ENCODE data around the gene PROB1. TPM values are rescaled to one million over a fixed set of nuclear protein-coding genes. Genes with fewer than 3 reads are reported as not detected.

Gene PROB1
- total and polyA plus RNA-seq, 2 experiments from 2014 or later = 0.55 to 1.6 TPM

GRCh38 chr5:139426203-139426885 lies 31.4 kb upstream of the PROB1 start:
- TF ChIP-seq EZH2phosphoT487 (IDR thresholded peaks at IDR 0.05; ENCODE audit: insufficient read depth, low read depth) = no peak
- TF ChIP-seq EZH2 (IDR thresholded peaks at IDR 0.05; ENCODE audit: insufficient read depth, poor library complexity, severe bottlenecking) = no peak
- in situ Hi-C loops (cut with MboI) = loop anchor here (10.0 kb wide), 1 partner anchor 88 kb away; no protein-coding TSS in a partner anchor

GRCh38 chr5:139425497-139425896 lies 30.6 kb upstream of the PROB1 start:
- H3K36me3 ChIP-seq (ENCODE audit: low read depth) = no peaks in the 10 kb centered on the region
- 0 out of 2 replicates have a peak, but pooled peaks cover 5% of the 10 kb centered on the region for H3F3A ChIP-seq (ENCODE audit: insufficient read depth)
- no peak overlapping the region for H3K9ac ChIP-seq
- no peak overlapping the region for H3K4me3 ChIP-seq
- H3K27ac ChIP-seq = no peak overlapping the region
- TF ChIP-seq EZH2 (IDR thresholded peaks at IDR 0.05; ENCODE audit: insufficient read depth, poor library complexity, severe bottlenecking) (no peak), EZH2phosphoT487 (IDR thresholded peaks at IDR 0.05; ENCODE audit: insufficient read depth, low read depth) (no peak)
- H3K9me2 ChIP-seq (ENCODE audit: insufficient read depth) = no peaks in the 10 kb centered on the region
- DNase-seq = no peak
- no peaks in the 10 kb centered on the region for H3K79me2 ChIP-seq (ENCODE audit: insufficient read depth)
- H3K4me1 ChIP-seq (ENCODE audit: insufficient read depth) = 0 out of 2 replicates have a peak, but pooled peaks cover 4% of the 10 kb centered on the region
- H3K27me3 ChIP-seq (replicated peaks; ENCODE audit: insufficient read depth) = no peaks in the 10 kb centered on the region
- no peaks in the 10 kb centered on the region for H4K20me1 ChIP-seq (ENCODE audit: insufficient read depth)
- H3K9me3 ChIP-seq (ENCODE audit: low read depth) = no peaks in the 10 kb centered on the region
- in situ Hi-C loops (cut with MboI) = loop anchor here (10.0 kb wide), 1 partner anchor 89 kb away; no protein-coding TSS in a partner anchor
- 93 to 98% methylated on average over 5 of the region's 5 CpGs for WGBS, 2 experiments (ENCODE audit: low coverage in 1 of 2, low lambda C conversion rate in 2 of 2, missing lambda C conversion rate in 2 of 2)
- no peak overlapping the region for H2AFZ ChIP-seq
- no peak overlapping the region for H3K4me2 ChIP-seq (ENCODE audit: unreplicated experiment)

More at GRCh38 chr5:139426203-139426885, 31.4 kb upstream of the PROB1 start:
- Histone ChIP-seq H3K79me2 (ENCODE audit: insufficient read depth) (no peaks in the 10 kb centered on the region), H3K27ac (peak overlapping the region; percentile 56), H3K9ac (no peak overlapping the region), H3K4me3 (no peak overlapping the region), H3K4me2 (ENCODE audit: unreplicated experiment) (no peak overlapping the region), H3K27me3 (replicated peaks; ENCODE audit: insufficient read depth) (no peaks in the 10 kb centered on the region), H3K9me2 (ENCODE audit: insufficient read depth) (no peaks in the 10 kb centered on the region), H3K36me3 (ENCODE audit: low read depth) (no peaks in the 10 kb centered on the region), H3K4me1 (ENCODE audit: insufficient read depth) (0 out of 2 replicates have a peak, but pooled peaks cover 4% of the 10 kb centered on the region), H4K20me1 (ENCODE audit: insufficient read depth) (no peaks in the 10 kb centered on the region), H3F3A (ENCODE audit: insufficient read depth) (0 out of 2 replicates have a peak, but pooled peaks cover 5% of the 10 kb centered on the region), H3K9me3 (ENCODE audit: low read depth) (no peaks in the 10 kb centered on the region), H2AFZ (no peak overlapping the region)
- DNase-seq = peak; percentile 53
- WGBS, 2 experiments (ENCODE audit: low coverage in 1 of 2, low lambda C conversion rate in 2 of 2, missing lambda C conversion rate in 2 of 2) = 74 to 83% methylated on average over 8 of the region's 8 CpGs

- no peaks in the 10 kb centered on the region for H3K9me3 ChIP-seq (ENCODE audit: low read depth)
- H3K4me2 ChIP-seq (ENCODE audit: unreplicated experiment) = no peak overlapping the region
- in situ Hi-C loops (cut with MboI) = loop anchor here (10.0 kb wide), 1 partner anchor 92 kb away; no protein-coding TSS in a partner anchor
- peak; percentile 82 for DNase-seq
- H3K4me1 ChIP-seq (ENCODE audit: insufficient read depth) = 0 out of 2 replicates have a peak, but pooled peaks cover 4% of the 10 kb centered on the region
- H3K36me3 ChIP-seq (ENCODE audit: low read depth) = peaks cover 8% of the 10 kb centered on the region; the same call in 1 of the 2 replicates
- no peak overlapping the region for H3K9ac ChIP-seq
- H2AFZ ChIP-seq = 0 out of 2 replicates have a peak overlapping the region, but pooled peaks have one; percentile 45
- H4K20me1 ChIP-seq (ENCODE audit: insufficient read depth) = no peaks in the 10 kb centered on the region
- TF ChIP-seq EZH2phosphoT487 (IDR thresholded peaks at IDR 0.05; ENCODE audit: insufficient read depth, low read depth) = no peak
- no peak for TF ChIP-seq EZH2 (IDR thresholded peaks at IDR 0.05; ENCODE audit: insufficient read depth, poor library complexity, severe bottlenecking)
- 0 out of 2 replicates have a peak, but pooled peaks cover 5% of the 10 kb centered on the region for H3F3A ChIP-seq (ENCODE audit: insufficient read depth)
- H3K4me3 ChIP-seq = no peak overlapping the region
- H3K9me2 ChIP-seq (ENCODE audit: insufficient read depth) = no peaks in the 10 kb centered on the region
- 33 to 35% methylated on average over 5 of the region's 5 CpGs for WGBS, 2 experiments (ENCODE audit: low coverage in 1 of 2, low lambda C conversion rate in 2 of 2, missing lambda C conversion rate in 2 of 2)
- no peaks in the 10 kb centered on the region for H3K27me3 ChIP-seq (replicated peaks; ENCODE audit: insufficient read depth)
- H3K79me2 ChIP-seq (ENCODE audit: insufficient read depth) = no peaks in the 10 kb centered on the region
- no peak overlapping the region for H3K27ac ChIP-seq
Observed at GRCh38 chr5:139422307-139422893, 27.5 kb upstream of the PROB1 start.
